Hepatocyte (in vitro differentiated cells): ENCODE measurements around the gene CHEK1. TPM values are rescaled to one million over a fixed set of nuclear protein-coding genes. Genes with fewer than 3 reads are reported as not detected.

ENCODE experiments used
- DNase-seq: peaks from one replicate; pipeline ENCODE4 v3.0.0-alpha.2; 2016; ENCODE audit warnings: low spot score
- H2AFZ ChIP-seq: fragments of 200-600 bp; sonication (generic); 2 replicates; pipeline ENCODE4 v1.6.0; 2016; ENCODE audit warnings: antibody characterized with exemption, mild to moderate bottlenecking
- H3K27ac ChIP-seq: fragments of 200-600 bp; sonication (generic); 2 replicates; pipeline ENCODE4 v1.5.1; 2016; ENCODE audit warnings: mild to moderate bottlenecking
- H3K27me3 ChIP-seq: fragments of 200-600 bp; sonication (generic); 2 replicates; pipeline ENCODE4 v1.6.1; 2016
- H3K36me3 ChIP-seq: fragments of 200-600 bp; sonication (generic); replicated peaks from 2 replicates; pipeline ENCODE4 v1.5.1; 2016; ENCODE audit warnings: low read depth; ENCODE audit not compliant: insufficient read depth
- H3K4me1 ChIP-seq: fragments of 200-600 bp; sonication (generic); 2 replicates; pipeline ENCODE4 v1.5.1; 2016; ENCODE audit warnings: mild to moderate bottlenecking, moderate library complexity; ENCODE audit not compliant: insufficient read depth
- H3K4me2 ChIP-seq: fragments of 200-600 bp; sonication (generic); 2 replicates; pipeline ENCODE4 v1.6.0; 2016
- H3K4me3 ChIP-seq: fragments of 200-600 bp; sonication (generic); 2 replicates; pipeline ENCODE4 v1.5.1; 2016; ENCODE audit warnings: mild to moderate bottlenecking
- H3K79me2 ChIP-seq: fragments of 200-600 bp; sonication (generic); 2 replicates; pipeline ENCODE4 v1.6.0; 2017; ENCODE audit warnings: mild to moderate bottlenecking
- H3K9me2 ChIP-seq: fragments of 200-600 bp; sonication (generic); replicated peaks from 2 replicates; pipeline ENCODE4 v1.6.0; 2017; ENCODE audit warnings: mild to moderate bottlenecking; ENCODE audit not compliant: insufficient read depth
- H3K9me3 ChIP-seq: fragments of 200-600 bp; sonication (generic); 2 replicates; pipeline ENCODE4 v1.5.1; 2016; ENCODE audit warnings: low read depth, mild to moderate bottlenecking
- H4K20me1 ChIP-seq: fragments of 200-600 bp; sonication (generic); 2 replicates; pipeline ENCODE4 v1.6.0; 2016; ENCODE audit warnings: mild to moderate bottlenecking; ENCODE audit not compliant: insufficient read depth, poor library complexity, severe bottlenecking
- CTCF ChIP-seq: fragments of 200-600 bp; sonication (generic); IDR thresholded peaks from 2 replicates; pipeline ENCODE4 v1.5.1; 2016; ENCODE audit warnings: antibody characterized with exemption, mild to moderate bottlenecking; ENCODE audit not compliant: poor library complexity
- EZH2 ChIP-seq: fragments of 200-600 bp; sonication (generic); IDR thresholded peaks from 2 replicates; pipeline ENCODE4 v1.6.1; 2016; ENCODE audit warnings: antibody characterized with exemption, mild to moderate bottlenecking, borderline replicate concordance
- EZH2phosphoT487 ChIP-seq: fragments of 200-600 bp; sonication (generic); IDR thresholded peaks from one replicate; pipeline ENCODE4 v1.6.1; 2018; ENCODE audit warnings: antibody characterized with exemption, mild to moderate bottlenecking, low read depth, moderate library complexity; ENCODE audit not compliant: unreplicated experiment, severe bottlenecking
- WGBS: methylation state at CpG from one replicate; pipeline ENCODE4 v1.1.6; 2016; ENCODE audit warnings: low lambda C conversion rate; ENCODE audit errors: missing lambda C conversion rate; 5-methylcytosine and 5-hydroxymethylcytosine counted together
- polyA plus RNA-seq: library from polyadenylated mRNA; unstranded; fragments of >200 nt; fragmentation: Nextera tagmentation; extraction: Ambion mirVana; gene quantifications from 2 replicates; pipeline ENCODE4 v1.2.1, GENCODE V29; 2016
- total RNA-seq: library from RNA; depleted of rRNA; stranded (reverse); fragments of >200 nt; gene quantifications from 2 replicates; pipeline ENCODE4 v1.2.3, GENCODE V29; 2014

The CHEK1 gene
- total and polyA plus RNA-seq, 2 experiments from 2014 or later, result 8.8 to 16.3 TPM

GRCh38 chr11:125679837-125680236 is 54.9 kb downstream of the CHEK1 start:
- 90% methylated on average over 2 of the region's 2 CpGs for WGBS
- Histone ChIP-seq H3K79me2 (no peaks in the 10 kb centered on the region), H3K9me2 (no peaks in the 10 kb centered on the region), H3K9me3 (no peaks in the 10 kb centered on the region), H3K27me3 (no peaks in the 10 kb centered on the region), H3K36me3 (no peaks in the 10 kb centered on the region), H3K4me1 (peaks cover 4% of the 10 kb centered on the region), H3K4me2 (no peak overlapping the region), H3K27ac (no peak overlapping the region), H3K4me3 (no peak overlapping the region), H4K20me1 (no peaks in the 10 kb centered on the region), H2AFZ (no peak overlapping the region)
- no peak for TF ChIP-seq EZH2
- TF ChIP-seq CTCF, result no peak
- TF ChIP-seq EZH2phosphoT487, result no peak
- DNase-seq, result no peak

- H3K4me2 ChIP-seq, result no peak within 1 kb of the TSS
- no peaks in the 10 kb centered on the region for H4K20me1 ChIP-seq
- no peaks in the 10 kb centered on the region for H3K9me3 ChIP-seq
- no peaks in the 10 kb centered on the region for H3K36me3 ChIP-seq
- no peak within 1 kb of the TSS for H3K4me3 ChIP-seq
- no peaks in the 10 kb centered on the region for H3K27me3 ChIP-seq
- peaks cover 6% of the 10 kb centered on the region for H3K4me1 ChIP-seq
- DNase-seq, result no peak
- WGBS, result 81% methylated on average over 1 of the region's 1 CpG
- no peaks in the 10 kb centered on the region for H3K9me2 ChIP-seq
- TF ChIP-seq EZH2phosphoT487, result no peak
- TF ChIP-seq EZH2, result no peak
- no peak for TF ChIP-seq CTCF
- no peak within 1 kb of the TSS for H2AFZ ChIP-seq
- no peaks in the 10 kb centered on the region for H3K79me2 ChIP-seq
- H3K27ac ChIP-seq, result no peak within 1 kb of the TSS
Observed at GRCh38 chr11:125680747-125681146, 55.8 kb downstream of the CHEK1 start, which contains the start of gene ACRV1. ACRV1 (minus strand) TSS chr11:125680847; CDS start chr11:125680780, 67 bp downstream.

GRCh38 chr11:125685228-125685627 is 60.3 kb downstream of the CHEK1 start:
- DNase-seq, result peak; percentile 16
- H3K4me3 ChIP-seq, result no peak overlapping the region
- no peaks in the 10 kb centered on the region for H3K9me3 ChIP-seq
- no peaks in the 10 kb centered on the region for H3K36me3 ChIP-seq
- H3K27ac ChIP-seq, result peak overlapping the region; percentile 46
- H4K20me1 ChIP-seq, result no peaks in the 10 kb centered on the region
- WGBS, result 28% methylated on average over 9 of the region's 9 CpGs
- no peaks in the 10 kb centered on the region for H3K79me2 ChIP-seq
- no peak overlapping the region for H2AFZ ChIP-seq
- no peaks in the 10 kb centered on the region for H3K9me2 ChIP-seq
- H3K4me2 ChIP-seq, result peak overlapping the region; percentile 62
- H3K4me1 ChIP-seq, result peaks cover 5% of the 10 kb centered on the region
- TF ChIP-seq EZH2 (no peak), EZH2phosphoT487 (no peak)
- H3K27me3 ChIP-seq, result no peaks in the 10 kb centered on the region

DNA sequence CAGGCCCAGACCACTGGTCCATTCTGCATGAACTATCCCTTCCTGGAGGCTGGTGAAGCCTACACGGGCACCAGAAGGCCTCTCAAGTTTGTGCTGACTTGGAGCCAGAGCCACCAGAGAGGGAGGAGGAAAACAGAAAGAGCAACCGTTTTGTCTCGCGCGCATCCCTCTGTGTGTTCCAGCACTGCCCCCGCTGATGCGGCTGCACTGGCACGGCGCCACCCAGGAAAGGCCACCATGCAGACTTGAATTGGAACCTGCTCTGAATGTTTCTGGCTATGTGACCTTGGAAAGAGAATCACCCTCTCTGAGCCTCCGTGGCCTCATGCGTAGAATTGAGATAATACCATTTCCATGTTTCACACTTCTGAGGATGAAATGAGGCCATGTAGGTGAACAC is 63.1 kb downstream of the CHEK1 start:
- H4K20me1 ChIP-seq, result no peaks in the 10 kb centered on the region
- H3K4me1 ChIP-seq, result peaks cover 5% of the 10 kb centered on the region
- H3K27ac ChIP-seq, result no peak overlapping the region
- no peaks in the 10 kb centered on the region for H3K9me3 ChIP-seq
- WGBS, result 96% methylated on average over 11 of the region's 11 CpGs
- H3K27me3 ChIP-seq, result no peaks in the 10 kb centered on the region
- no peak for DNase-seq
- H2AFZ ChIP-seq, result no peak overlapping the region
- TF ChIP-seq EZH2phosphoT487, result no peak
- no peak for TF ChIP-seq EZH2
- TF ChIP-seq CTCF, result no peak
- H3K36me3 ChIP-seq, result no peaks in the 10 kb centered on the region
- H3K9me2 ChIP-seq, result no peaks in the 10 kb centered on the region
- H3K4me2 ChIP-seq, result no peak overlapping the region
- no peaks in the 10 kb centered on the region for H3K79me2 ChIP-seq
- no peak overlapping the region for H3K4me3 ChIP-seq
